ENCODE results near the gene TPCN1.

GRCh38 chr12:113274848-113275247 is 53.6 kb downstream of the TPCN1 start:
- TF ChIP-seq POLR2A (IDR thresholded peaks at IDR 0.05) (no peak), CTCF (IDR thresholded peaks at IDR 0.05) (no peak)

All from ovary (tissue), 3 donors.